HG03139 (cell line): ENCODE data around the gene KRTAP9-1.
"Not testable (repeated sequence)": the region's sequence is repeated elsewhere in the genome, so short reads cannot be mapped to it uniquely, and the experiment has no call there.

ENCODE experiments used
- ATAC-seq: cut with Tn5 transposase; IDR thresholded peaks from one replicate; pipeline ENCODE4 v1.9.1; 2021; ENCODE audit not compliant: unreplicated experiment

The KRTAP9-1 gene

GRCh38 chr17:41189837-41190318 is at the start of gene KRTAP9-1:
KRTAP9-1 (plus strand) TSS chr17:41189887; CDS start chr17:41189887, 0 bp downstream.
- ATAC-seq, result not testable (repeated sequence)

- ATAC-seq, result no peak
Measured at GRCh38 chr17:41140360-41141131, 49.1 kb upstream of the KRTAP9-1 start, which contains the start of gene KRTAP4-6. KRTAP4-6 (minus strand) TSS chr17:41140544; CDS start chr17:41140487, 57 bp downstream.

- no peak for ATAC-seq
Measured at GRCh38 chr17:41141361-41141760, 48.3 kb upstream of the KRTAP9-1 start.

GRCh38 chr17:41144846-41145245 is 44.8 kb upstream of the KRTAP9-1 start:
- ATAC-seq, result no peak

- ATAC-seq, result no peak
Measured at GRCh38 chr17:41145261-41145660, 44.4 kb upstream of the KRTAP9-1 start.

- ATAC-seq, result no peak
Measured at GRCh38 chr17:41147531-41148204, 42.0 kb upstream of the KRTAP9-1 start.

GRCh38 chr17:41148971-41149651 is 40.6 kb upstream of the KRTAP9-1 start:
- ATAC-seq, result not testable (repeated sequence)

GRCh38 chr17:41149652-41149985 is 40.1 kb upstream of the KRTAP9-1 start, which contains the start of gene KRTAP4-5:
KRTAP4-5 (minus strand) TSS chr17:41149825; CDS start chr17:41149767, 58 bp downstream.
- no peak for ATAC-seq

GRCh38 chr17:41150026-41150425 is 39.7 kb upstream of the KRTAP9-1 start:
- no peak for ATAC-seq

- ATAC-seq, result no peak
Measured at GRCh38 chr17:41151525-41151924, 38.2 kb upstream of the KRTAP9-1 start.

- ATAC-seq, result no peak
Measured at GRCh38 chr17:41153856-41154255, 35.8 kb upstream of the KRTAP9-1 start.

- not testable (repeated sequence) for ATAC-seq
Measured at GRCh38 chr17:41160190-41160589, 29.5 kb upstream of the KRTAP9-1 start.

- ATAC-seq, result no peak
Measured at GRCh38 chr17:41160648-41161047, 29.0 kb upstream of the KRTAP9-1 start, which contains the start of gene KRTAP4-4. KRTAP4-4 (minus strand) TSS chr17:41160748; CDS start chr17:41160691, 57 bp downstream.

- ATAC-seq, result no peak
Measured at GRCh38 chr17:41163828-41164227, 25.9 kb upstream of the KRTAP9-1 start.

GRCh38 chr17:41167561-41167960 is 22.1 kb upstream of the KRTAP9-1 start:
- no peak for ATAC-seq

- no peak for ATAC-seq
Measured at GRCh38 chr17:41168121-41168520, 21.6 kb upstream of the KRTAP9-1 start, which contains the start of gene KRTAP4-3. KRTAP4-3 (minus strand) TSS chr17:41168221; CDS start chr17:41168172, 49 bp downstream.

GRCh38 chr17:41171886-41172285 is 17.8 kb upstream of the KRTAP9-1 start:
- no peak for ATAC-seq

- no peak for ATAC-seq
Measured at GRCh38 chr17:41176744-41177387, 12.8 kb upstream of the KRTAP9-1 start.

- no peak for ATAC-seq
Measured at GRCh38 chr17:41177727-41178271, 11.9 kb upstream of the KRTAP9-1 start, which contains the start of gene KRTAP4-2. KRTAP4-2 (minus strand) TSS chr17:41178221; CDS start chr17:41178164, 57 bp downstream.

- no peak for ATAC-seq
Measured at GRCh38 chr17:41178341-41178740, 11.3 kb upstream of the KRTAP9-1 start.
